GM12878 (cell line): ENCODE measurements around the gene VSTM2L.

Source experiments
- BRCA1 ChIP-seq: IDR thresholded peaks from 2 replicates; pipeline ENCODE4 v1.6.1; 2011; ENCODE audit warnings: low read depth, low read length, improper control_type of control experiment
- CTCF ChIP-seq, 3 experiments: IDR thresholded peaks in 2 of 3; conservative IDR thresholded peaks in 1 of 3; 2 replicates each; pipeline ENCODE4 v1.5.1; 2011; ENCODE audit warnings: low read depth in 3 of 3, low read length in 3 of 3, mild to moderate bottlenecking in 3 of 3, control low read depth in 2 of 3, moderate library complexity in 2 of 3, inconsistent platforms in 1 of 3, mixed read lengths in 1 of 3; ENCODE audit not compliant: control insufficient read depth in 2 of 3, insufficient read depth in 1 of 3; ENCODE audit errors: extremely low read depth in 1 of 3
- EGR1 ChIP-seq, 2 experiments: IDR thresholded peaks; 1 replicate in 1 of 2; 2 replicates in 1 of 2; pipeline ENCODE4 v1.6.1; 2011 to 2012; ENCODE audit warnings: low read depth in 2 of 2, low read length in 2 of 2, borderline replicate concordance in 1 of 2, mild to moderate bottlenecking in 1 of 2, moderate library complexity in 1 of 2
- POLR2A ChIP-seq: IDR thresholded peaks from 2 replicates; pipeline ENCODE4 v1.6.1; 2011; ENCODE audit warnings: low read depth, mild to moderate bottlenecking, low read length
- STAT1 ChIP-seq: fragments of 450-650 bp; conservative IDR thresholded peaks from 2 replicates; pipeline ENCODE4 v1.6.1; 2014; ENCODE audit warnings: antibody characterized with exemption, mild to moderate bottlenecking
- TBL1XR1 ChIP-seq: IDR thresholded peaks from 2 replicates; pipeline ENCODE4 v1.6.1; 2012; ENCODE audit warnings: low read depth, low read length, improper control_type of control experiment

- TF ChIP-seq EGR1 (IDR thresholded peaks at IDR 0.05; ENCODE audit: borderline replicate concordance in 1 of 2, low read depth in 2 of 2, low read length in 2 of 2) (no peak), CTCF (IDR thresholded peaks at IDR 0.05 in 2 of 3, conservative IDR thresholded peaks at IDR 0.05 in 1 of 3; ENCODE audit: control insufficient read depth in 2 of 3, extremely low read depth in 1 of 3, insufficient read depth in 1 of 3, low read depth in 3 of 3, low read length in 3 of 3) (peak; percentile 11 to 33 (median 16); a peak in 2 of 6 replicates), TBL1XR1 (no peak), BRCA1 (no peak), STAT1 (no peak), POLR2A (no peak)
These were observed 535 bp downstream of the VSTM2L start for GRCh38 chr20:37903317-37904007.
